GM10266 (cell line): ENCODE measurements around the gene XPNPEP3.
A peak's percentile ranks its signal among the peaks of the same experiment; 100 is the strongest.

Experiments used
- DNase-seq: peaks from one replicate; pipeline ENCODE4 v3.0.0; 2012; ENCODE audit errors: extremely low spot score
- TF ChIP-seq, protein P1 (sequence below): IDR thresholded peaks from 2 replicates; pipeline ENCODE4 v1.5.1; 2012; ENCODE audit warnings: mild to moderate bottlenecking, low read depth; ENCODE audit not compliant: control insufficient read depth, insufficient read depth; ENCODE audit errors: missing control alignments

The XPNPEP3 gene

DNA sequence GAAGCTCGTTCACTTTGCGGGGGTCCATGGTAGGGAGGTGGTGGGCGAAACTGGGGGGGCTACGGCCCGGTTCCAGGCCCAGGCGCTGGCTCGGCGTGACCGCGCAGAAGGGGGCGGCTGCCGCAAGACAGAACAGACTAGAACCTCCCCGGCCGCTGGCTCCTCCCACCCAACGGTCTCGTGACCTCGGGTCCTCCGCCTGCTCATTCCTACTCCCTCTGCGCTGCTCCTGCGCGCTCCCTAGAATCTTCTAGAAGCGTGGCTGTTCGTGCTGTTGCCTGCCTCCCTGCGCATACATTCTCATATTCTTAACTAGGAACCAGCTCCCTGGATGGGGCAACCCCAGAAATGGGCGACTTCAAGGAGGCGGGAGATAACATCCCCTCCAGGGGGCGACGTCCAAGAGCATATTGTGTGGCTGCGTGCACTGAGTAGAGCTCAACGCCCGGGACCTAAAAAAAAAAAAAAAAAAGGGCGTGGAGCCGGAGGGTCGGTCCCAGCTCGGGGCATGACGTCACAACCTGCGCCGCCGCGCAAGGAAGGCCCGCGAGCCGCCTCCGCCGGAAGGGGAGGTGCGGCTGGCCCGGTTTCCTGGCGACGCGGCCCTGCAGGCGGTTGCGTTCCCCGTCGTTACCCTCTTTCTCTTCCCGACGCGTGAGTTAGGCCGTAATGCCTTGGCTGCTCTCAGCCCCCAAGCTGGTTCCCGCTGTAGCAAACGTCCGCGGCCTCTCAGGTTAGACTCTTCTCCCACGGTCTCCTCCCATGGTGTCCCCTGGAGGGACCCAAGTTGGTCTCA, at the start of gene XPNPEP3, which contains the start of gene ST13:
TSS of gene XPNPEP3 (plus strand) at position 636 of the 796 bp plus-strand sequence. CDS start at position 670, 34 bp downstream.
TSS of gene ST13 (minus strand) at position 127 of the 796 bp plus-strand sequence. CDS start at position 28, 99 bp downstream.
- TF ChIP-seq, protein P1, sequence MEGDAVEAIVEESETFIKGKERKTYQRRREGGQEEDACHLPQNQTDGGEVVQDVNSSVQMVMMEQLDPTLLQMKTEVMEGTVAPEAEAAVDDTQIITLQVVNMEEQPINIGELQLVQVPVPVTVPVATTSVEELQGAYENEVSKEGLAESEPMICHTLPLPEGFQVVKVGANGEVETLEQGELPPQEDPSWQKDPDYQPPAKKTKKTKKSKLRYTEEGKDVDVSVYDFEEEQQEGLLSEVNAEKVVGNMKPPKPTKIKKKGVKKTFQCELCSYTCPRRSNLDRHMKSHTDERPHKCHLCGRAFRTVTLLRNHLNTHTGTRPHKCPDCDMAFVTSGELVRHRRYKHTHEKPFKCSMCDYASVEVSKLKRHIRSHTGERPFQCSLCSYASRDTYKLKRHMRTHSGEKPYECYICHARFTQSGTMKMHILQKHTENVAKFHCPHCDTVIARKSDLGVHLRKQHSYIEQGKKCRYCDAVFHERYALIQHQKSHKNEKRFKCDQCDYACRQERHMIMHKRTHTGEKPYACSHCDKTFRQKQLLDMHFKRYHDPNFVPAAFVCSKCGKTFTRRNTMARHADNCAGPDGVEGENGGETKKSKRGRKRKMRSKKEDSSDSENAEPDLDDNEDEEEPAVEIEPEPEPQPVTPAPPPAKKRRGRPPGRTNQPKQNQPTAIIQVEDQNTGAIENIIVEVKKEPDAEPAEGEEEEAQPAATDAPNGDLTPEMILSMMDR: peak; percentile 23
- peak; percentile 90 for DNase-seq

DNA sequence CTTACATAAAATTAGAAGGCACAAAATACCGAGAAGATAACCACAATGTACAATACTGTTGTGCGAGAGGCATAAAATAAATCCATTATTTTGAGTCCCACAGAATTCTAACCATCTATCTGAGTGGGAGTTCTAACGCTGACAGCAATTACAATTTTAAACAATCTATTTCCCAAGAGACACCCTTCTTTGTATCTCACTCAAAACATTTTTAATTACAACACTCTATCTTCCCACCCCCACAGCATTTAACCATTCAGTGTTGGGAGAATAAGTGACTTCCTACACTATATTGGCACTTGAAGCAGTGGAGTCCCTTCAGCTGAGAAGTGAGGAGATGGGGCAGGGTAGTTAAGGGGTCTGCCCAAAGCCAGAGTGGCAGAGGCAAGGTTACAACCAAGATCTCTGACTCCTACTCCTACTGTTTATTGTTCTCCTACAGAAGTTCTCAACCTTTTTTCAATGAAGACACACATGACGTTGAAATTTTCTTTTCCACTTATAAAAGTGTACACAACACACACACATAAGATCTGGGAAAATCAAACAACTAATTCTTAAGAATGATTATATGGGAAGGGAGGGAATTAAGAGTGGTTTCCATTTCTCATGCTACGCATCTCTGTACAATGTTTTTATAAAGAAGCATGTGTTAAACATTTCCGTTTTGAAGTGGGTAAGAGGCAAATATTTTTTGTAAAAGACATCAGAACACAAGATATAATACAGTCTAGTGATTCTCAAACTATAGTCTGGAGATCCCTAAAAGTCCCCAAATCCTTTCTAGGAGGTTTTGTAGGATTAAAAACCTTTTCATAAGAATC, 48.7 kb upstream of the XPNPEP3 start:
- DNase-seq: no peak
- TF ChIP-seq, protein P1: no peak

DNA sequence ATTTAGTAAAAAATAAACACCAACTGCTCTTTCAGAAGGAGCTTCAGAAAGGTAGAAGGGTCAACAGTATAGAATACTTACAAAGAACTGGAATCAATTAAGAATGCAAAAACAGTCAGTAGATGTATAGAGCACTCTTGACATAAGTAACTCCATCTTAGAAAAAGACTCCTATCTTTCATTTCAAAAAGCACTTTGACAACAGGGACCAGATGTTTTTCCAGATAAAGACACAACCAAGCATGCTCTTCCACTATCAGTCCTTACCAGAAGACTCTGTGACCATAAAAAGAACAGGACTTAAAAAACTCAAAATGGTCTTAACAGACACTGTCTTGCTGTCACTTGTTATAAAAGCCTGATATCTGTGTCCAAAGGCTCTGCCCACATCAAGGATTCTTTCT, 43.0 kb upstream of the XPNPEP3 start:
- TF ChIP-seq, protein P1: no peak
- no peak for DNase-seq

DNA sequence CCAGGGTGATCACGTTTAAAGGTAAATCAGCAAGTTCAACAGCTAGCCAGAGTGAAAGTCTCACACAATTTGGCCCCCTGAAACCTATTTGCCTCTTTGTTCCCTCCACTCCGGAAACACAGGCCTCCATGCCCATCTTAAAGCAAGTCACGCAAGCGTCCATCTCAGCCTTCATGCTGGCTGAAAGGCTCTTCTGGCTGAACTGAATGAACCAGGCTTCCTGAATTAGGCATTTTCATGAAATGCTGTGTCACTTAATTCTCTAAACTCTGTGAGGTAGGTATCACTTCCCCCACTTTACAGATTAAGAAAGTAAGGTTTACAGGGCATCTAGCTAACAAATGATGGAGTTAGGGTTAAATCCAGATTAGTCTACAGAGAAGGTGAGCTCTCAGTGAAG, 39.2 kb upstream of the XPNPEP3 start:
- DNase-seq: peak; percentile 53
- TF ChIP-seq, protein P1: no peak

DNA sequence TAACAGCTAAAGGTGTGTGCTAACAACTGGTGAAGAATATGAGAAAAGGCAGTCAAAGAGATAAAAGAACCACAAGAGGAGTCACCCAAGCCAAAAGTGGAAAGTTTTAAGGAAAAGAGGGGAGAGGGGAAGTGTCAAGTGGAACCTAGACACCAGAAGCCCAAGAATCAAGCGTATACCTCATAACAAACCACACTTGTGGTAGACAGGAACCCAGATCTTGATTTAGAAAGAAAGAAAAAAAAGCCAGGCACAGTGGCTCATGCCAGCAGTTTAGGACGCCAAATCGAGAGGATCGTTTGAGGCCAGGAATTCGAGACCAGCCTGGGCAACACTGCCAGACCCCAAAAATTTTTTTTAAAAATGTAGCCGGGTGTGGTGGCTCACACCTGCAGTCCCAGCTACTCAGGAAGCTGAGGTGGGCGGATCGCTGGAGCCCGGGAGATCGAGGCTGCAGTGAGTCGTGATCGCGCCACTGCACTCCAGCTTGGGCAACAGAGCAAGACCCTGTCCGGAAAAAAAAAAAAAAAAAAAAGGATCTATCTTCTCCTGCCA, 38.7 kb upstream of the XPNPEP3 start:
- no peak for DNase-seq

DNA sequence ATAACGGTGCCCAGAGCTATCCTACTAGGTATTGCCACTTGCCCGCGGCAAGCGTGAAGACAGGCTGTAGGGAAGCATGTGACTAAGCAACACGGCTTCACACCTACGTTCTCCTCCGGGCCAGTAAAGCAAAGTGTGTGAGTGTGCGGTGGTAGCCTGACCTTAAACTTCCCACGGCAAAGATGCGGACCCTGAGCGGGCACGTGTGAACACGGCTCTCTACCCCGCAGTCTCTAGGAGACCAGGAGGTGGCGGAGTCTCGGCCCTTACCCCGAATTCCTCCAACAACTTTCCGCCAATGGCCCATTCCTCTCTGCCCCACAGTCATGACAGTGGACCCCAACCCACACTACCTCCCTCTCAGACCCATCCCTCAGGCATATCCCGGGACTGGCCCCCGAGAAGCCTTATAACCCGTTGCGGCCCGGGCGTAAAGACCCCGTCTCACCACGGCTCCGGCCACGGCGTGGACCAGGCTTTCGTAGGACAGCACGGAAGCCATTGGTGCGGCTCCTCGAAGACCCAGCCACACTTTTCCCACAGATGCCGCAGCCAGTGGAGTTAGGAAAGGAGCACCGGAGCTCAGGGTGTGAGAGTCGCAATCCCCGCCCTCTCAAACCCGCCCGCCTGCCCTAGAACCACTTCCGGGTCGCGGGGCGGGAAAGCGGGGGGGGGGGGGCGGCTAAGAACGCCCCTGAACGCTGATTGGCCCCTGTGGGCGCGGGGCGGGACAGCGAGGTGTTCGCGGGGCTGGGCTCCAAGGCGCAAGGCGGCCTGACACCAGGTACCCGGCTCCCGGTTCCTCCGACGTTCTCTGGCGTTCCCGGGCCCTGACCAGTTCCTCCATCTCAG, 38.0 kb upstream of the XPNPEP3 start, which contains the start of gene SLC25A17:
TSS of gene SLC25A17 (minus strand) at position 600 of the 852 bp plus-strand sequence. CDS start at position 502, 98 bp downstream.
- TF ChIP-seq, protein P1: peak; percentile 32

More for the DNA sequence above, 38.7 kb upstream of the XPNPEP3 start:
- TF ChIP-seq, protein P1: no peak

More for the DNA sequence above, 38.0 kb upstream of the XPNPEP3 start, which contains the start of gene SLC25A17:
- peak; percentile 94 for DNase-seq
